GM03348 (cell line): ENCODE results near the gene PER2.
A peak's percentile ranks its signal among the peaks of the same experiment; 100 is the strongest.

Experiments
- DNase-seq: peaks from one replicate; pipeline ENCODE4 v3.0.0; 2012; ENCODE audit warnings: low spot score

Gene PER2

DNA sequence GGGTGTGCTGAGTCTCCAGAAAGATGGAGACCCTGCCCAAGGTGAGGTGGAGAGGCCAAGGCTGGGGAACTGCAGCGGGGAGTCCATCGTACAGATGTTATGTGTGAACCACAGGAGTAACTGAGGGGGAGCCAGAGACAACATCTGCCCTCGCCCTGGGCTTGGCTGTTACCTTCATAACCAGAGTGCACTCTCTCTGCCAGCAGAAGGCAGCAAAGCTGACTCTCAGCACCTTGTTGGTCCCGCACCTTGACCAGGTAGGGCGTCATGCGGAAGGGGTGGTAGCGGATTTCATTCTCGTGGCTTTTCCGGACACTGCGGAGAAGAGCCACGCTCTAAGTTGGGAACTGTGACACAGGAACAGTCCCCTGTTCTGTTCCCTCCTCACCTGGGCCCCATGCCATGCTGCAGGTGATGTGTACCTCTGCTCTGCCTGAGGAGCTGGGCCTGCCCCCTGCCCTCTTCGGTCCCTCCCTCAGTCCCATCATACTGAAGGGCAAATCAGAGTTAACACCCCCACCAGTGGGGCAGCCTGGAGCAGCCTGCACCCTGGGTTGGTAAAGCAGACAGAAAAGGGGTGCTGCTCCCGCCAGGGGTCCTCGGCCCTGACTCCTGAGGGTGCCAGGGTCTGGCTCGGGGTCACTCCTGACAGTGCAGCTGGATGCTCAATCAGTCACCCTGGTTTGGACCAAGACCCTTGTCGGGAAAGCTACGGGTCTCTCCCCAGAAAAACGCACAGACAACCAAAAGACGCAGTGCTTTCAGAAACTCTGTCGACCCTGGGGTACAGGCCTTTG, 20.3 kb downstream of the PER2 start:
- DNase-seq, result no peak

DNA sequence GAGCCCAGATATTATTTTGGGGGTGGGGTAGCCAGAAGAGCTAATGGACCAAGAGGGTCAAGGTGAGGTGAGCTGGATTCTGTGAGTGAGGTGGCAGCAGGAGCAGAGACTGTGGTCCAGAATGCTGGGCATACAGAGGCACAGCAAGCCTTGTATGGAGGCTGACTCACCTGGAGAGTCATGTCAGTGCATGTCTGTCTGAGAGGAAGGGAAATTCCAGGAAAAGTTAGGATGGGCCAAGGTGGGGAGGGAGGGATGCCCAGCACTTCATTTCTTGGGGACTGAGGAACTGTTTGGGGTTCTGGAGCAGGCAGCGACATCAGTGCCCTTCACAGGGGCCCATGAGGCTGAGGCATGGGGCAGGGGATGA, 21.1 kb downstream of the PER2 start:
- no peak for DNase-seq

DNA sequence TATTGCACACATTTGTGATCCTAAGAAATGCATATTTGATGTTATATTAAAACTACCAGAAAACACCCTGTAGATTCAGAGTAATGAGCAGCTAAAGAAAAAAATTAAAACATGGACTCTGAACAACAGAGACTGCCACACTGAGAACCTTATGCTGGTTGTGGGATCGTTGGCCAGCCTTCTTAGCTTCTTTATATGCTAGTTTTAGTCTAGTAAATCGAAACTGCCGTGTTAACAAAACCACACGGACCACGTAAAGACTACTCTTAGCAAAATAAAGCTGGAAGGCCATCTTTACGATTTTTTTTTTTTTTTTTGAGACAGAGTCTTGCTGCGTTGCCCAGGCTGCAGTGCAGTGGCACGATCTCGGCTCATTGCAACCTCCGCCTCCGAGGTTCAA, 22.8 kb downstream of the PER2 start:
- DNase-seq, result no peak

DNA sequence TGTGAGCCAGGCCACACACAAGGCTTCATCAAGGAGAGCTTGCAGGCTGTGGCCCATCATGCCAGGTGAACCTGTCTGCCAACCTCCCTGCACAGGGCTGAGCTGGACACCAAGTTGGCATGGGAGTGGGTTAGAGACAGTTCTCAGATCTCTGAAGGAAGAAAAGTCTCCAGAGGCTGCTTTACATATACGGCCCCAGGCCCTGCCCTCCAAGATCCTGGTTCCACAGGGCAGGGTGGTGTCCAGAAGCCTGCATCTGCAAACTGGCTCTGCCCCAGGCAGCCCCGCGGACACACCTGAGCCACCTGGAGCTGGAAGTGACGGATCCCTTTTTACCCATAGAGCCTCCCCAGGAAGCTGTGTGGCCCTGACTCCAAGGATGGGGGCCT, 24.3 kb downstream of the PER2 start:
- DNase-seq, result no peak

DNA sequence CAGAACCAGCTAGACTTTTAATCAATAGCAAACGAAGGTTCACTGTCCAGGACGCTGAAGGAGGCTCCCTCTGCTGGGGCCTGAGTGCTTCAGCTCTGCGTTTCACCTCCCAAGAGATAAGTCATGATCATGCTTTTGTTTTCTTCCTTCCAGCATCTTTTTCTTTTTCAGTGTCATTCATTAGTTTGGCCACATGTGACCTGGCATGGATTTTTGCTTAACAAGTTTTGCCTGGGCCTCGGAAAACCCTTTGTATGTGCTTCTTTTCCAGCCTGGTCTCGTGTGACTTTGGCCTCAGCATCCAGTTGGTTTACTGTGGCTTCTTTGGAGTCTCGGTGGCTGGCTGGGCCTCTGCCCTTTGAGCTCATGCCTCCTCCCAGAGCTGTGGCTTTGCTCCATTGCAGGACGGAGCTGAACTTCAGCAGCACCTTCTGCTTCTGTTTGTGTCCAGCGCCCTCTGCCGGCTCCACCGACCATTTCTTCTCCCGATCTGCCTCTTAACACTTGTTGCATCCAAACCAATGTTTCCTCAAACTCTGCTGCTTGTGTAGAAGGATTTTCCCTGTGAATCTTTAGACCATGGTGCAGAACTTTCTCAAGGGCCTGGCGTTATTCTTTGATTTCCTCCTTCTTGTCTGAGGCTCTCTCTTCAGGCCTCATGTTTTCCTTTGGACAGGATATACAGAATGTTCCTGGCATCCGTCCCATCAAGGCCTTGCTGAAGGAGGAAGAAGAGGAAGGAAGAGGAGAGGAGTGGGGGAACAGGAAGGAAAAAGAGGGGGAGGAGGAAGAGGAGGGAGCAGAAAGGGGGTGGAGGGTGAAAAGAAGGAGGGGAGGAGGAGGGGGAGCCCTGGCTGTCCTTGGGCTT, 25.0 kb downstream of the PER2 start:
- DNase-seq, result peak; percentile 95

DNA sequence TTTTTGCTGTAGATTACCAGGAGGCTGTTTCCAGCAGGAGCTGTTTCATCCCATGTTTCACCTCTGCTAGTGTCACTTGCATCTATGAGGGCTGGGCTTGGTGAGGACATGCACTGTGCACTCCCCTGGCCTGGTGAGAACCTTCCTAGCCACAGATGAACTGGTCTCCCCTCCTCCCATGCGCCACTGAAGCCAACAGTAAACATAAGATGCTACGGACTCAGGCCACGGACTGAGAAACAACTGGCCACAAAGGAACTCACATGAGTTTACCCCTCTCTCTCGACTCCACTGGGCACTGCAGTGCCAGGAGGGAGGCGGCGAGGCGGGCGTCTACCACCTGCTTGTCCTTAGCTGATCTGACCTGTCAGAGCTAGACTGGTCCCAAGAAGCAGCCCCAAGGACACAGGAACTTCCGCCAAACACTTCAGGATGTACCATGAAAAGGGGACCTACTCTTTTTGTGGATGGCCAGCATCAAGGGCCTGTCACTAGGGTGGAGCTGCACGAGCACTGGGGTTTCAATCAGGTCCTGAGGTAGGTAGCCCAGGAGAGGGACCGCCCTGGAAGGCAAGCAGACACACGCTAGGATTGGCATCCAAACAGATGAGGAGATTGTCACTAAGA, 25.8 kb downstream of the PER2 start:
- DNase-seq, result no peak

DNA sequence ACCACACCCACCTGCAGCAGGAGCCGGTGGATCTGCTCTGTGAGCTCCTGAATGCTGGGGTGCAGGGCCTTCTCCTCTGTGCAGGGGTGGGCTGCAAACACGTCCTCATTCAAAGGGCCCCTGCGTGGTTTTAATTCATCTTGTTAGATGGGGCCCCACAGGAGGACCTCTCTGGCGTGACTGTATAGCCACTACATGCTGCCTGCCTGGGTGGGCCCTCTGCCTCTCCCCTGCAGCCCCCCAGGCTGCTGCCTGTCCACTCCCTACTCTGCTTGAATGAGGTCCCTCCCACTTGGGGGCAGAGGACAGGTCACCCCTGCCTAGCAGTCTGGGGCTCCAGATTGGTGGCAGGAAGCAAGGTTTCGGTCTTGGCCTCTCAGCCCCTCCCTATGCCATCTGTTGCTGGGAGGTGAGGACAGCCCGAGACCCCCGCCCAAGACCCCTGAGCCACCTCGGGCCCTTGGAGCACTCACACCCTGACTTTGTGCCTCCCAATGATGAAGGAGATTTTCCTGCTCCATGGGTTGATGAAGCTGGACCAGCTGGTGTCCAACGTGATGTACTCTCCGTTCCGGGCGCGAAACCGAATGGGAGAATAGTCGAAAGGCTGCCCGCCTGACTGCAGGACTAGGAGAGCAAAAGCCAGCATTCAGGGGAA, 26.6 kb downstream of the PER2 start:
- DNase-seq, result no peak

DNA sequence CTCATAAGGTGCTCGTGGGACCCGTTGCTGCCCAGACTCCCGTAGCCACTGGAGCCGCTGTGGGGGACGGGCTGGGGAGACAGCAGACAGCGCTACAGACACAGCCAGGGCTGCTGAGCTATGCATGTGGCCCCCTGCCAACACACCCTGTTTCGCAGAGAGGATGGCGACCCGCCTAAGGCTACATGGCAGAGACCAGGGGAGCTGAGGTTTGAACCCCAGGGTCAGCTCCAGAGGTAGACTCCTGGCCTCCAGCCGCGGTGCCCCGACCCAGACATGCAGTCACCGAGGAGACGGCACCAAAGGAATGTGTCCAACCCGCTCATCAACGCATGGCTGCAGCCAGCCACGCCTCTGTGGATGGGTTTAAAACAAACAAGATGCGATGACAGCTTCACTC, 27.5 kb downstream of the PER2 start:
- DNase-seq, result no peak

DNA sequence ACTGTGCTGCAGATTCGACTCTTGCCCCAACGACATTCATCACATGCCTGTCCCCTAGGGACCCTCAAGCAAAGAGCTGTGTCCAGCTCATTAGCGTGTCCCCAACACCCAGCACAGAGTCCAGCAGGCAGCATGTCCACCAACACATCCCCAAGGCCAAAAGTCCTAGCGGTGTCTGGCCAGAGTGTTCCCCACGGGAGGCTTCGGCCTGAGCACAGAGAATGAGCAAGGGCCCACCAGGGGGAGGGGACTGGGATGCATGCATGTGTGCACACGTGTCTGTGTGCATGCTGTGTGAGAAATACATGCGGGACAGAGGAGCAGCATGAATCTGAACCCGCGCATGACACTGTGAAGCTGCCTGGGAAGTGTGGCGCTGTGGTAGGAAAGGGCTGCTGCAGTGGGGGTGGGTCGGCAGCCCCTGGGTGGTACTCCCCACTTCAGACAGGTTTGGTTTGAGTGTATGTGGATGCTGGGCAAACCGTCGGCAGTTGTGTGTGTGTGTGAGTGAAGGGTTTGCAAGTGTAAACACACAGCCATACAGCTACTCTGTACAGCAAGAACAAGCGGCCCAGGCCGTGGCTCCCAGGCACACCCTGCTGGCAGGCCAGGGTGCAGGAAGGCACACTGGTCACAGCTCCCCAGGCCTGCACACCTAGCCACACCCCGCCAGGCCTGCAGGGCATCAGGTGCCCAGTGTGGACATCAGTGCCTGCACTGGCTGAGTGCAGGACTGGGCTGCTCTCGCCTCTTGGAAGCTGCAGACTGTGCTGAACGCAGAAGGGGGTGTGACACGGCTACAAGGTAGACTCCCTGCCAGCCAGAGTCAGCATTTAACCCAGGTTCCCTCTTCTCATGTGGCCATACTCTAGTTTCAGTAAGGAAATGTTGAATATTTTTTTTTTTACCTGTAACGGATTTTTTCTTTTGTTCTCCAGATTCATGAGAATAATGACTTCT, 29.1 kb downstream of the PER2 start:
- no peak for DNase-seq

DNA sequence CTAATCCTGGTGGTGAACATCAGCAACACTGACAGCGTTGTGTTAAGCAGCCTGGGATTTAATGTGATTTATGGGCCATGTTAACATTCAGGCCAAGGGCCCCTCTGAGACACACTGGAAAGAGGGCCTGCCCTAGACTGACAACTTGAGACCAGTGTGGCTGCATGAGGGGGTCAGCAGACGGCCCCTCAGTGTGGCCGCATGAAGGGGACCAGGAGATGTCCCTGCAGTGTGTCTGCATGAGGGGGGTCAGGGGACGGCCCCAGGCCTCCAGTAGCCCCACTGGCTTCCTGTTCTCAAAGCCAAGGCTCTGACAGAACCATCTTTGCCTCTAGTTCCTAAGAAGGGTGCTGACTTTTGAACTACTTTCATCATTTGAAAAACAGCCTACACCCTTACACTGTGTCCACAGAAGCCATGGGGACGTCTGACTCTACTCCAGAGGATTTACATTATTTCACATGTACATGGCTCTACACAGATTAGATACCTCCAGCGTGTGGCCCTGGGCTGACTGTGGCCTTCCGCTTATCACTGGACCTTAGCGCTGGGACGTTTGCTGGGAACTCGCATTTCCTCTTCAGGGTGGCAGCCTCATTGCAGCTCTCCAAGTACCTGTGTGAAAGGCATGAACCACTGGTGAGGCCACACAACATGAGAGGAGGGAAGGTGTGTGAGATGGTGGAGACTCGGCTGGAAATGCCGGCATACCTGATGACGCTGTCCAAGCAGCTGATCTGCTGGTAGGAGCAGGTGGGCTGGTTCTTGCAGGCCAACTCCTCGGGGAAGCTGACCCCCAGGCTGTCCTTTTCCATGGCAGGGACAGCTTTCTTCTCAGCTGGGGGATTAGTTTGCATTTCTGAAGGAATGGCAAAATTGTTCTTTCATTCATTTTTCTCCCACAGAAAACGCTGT, 30.4 kb downstream of the PER2 start:
- DNase-seq, result no peak

DNA sequence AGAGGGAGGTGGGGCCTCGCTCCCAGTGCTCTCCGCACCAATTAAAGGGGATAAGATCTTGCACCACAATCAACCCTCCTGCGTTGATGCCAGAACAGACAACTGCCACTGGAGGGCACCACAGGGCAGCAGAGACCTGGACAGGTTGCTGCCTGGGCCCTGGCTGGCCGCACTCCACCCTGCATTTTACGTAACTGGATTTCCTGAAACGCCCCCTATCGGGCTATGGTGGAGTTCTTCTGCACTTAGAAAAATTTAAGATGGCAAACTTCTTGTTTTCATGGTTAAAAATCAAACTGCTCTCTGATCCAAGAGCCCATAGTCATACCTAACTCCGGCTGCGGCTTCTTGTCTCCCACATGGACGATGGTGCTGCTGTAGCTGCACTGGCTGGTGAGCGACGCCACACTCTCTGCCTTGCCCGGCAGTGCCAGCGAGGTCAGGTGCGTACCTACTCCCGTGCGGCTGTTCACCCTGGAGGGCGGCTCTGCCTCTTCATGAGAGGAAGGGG, 31.8 kb downstream of the PER2 start:
- DNase-seq, result peak; percentile 66

DNA sequence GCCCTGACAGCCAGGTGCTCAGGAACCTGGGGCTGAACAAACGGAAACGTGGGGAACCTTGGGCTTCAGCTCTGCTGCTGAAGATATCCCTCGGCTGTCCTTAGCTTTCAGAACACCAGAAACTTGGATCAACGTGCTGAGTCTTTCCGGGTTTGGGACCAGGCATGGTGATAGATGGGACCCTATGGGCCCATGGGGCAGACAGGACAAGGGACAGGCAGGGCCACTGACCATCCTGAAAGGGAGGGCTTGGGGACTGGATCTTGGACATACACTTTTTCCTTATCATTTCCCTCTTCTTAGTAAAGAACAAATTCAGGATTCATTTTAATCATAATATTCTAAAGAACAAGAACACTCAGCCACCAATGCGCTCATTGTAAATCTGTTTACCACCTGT, 32.3 kb downstream of the PER2 start:
- no peak for DNase-seq

DNA sequence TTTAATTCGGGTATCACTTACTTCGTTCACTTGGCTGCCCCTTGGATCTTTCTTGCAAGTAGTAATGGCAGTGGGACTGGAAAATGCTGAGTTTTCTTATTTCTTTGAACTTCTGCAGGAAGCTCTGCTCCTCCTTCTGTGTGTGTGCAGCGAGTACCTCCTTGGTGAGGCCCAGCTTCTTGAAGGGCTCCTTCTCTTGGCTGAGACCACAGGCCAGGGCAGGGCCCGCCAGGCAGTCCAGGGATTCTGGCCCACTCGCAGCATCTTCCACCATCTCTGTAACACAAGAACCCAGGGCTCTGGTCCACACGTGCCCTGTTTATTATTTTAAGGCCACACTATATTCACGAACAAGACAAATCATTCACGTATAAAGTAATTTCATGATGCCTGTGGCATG, 32.8 kb downstream of the PER2 start:
- DNase-seq, result no peak

DNA sequence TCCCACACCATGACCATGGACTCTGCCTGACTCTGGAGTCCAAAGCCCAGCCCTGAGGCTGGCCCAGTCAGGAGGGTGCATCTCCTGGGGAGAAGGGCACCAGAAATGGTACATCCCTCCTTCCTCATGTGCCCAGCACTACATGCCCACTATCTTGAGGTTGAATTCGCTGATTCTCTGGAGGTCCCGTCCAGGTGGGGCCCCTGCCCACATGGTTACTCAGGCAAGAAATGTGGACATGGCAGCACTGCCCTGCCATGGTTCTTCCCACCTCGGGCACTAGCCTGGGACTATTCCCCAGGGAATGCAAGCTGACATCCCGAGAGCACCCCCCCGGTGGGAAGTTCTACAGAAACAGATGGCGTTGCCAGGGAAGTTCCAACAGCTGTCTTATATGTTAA, 33.3 kb downstream of the PER2 start:
- DNase-seq, result no peak

DNA sequence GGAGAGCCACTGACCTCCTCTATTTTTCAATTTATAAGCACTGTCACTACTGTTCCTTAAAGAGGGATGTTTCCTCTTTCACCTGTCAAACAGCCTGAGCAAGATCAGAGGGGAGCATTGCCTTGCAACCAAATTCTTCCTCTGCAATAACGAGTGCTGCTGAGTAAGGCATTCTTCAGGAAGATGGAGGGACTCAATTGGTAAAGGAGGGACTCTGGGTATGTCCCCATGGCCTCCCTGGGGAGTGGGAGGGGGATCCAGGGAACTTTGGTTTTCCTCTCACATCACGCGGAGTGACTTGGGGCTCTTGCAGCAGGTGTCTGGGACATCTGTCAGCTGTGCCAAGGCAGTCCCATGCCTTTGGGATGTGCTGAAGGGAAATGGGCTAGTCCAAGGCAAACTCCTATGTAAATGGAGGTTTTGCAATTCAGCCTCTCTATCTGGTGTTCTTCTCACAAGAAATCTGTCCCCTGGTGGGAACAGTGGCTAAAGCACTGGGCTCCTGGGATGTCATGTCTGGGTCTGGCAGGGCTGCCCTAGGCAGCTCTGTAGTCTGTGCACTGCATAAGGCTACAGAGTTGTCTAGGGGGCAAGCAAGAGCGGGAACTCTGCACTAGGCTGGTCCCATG, 34.2 kb downstream of the PER2 start:
- DNase-seq, result no peak

DNA sequence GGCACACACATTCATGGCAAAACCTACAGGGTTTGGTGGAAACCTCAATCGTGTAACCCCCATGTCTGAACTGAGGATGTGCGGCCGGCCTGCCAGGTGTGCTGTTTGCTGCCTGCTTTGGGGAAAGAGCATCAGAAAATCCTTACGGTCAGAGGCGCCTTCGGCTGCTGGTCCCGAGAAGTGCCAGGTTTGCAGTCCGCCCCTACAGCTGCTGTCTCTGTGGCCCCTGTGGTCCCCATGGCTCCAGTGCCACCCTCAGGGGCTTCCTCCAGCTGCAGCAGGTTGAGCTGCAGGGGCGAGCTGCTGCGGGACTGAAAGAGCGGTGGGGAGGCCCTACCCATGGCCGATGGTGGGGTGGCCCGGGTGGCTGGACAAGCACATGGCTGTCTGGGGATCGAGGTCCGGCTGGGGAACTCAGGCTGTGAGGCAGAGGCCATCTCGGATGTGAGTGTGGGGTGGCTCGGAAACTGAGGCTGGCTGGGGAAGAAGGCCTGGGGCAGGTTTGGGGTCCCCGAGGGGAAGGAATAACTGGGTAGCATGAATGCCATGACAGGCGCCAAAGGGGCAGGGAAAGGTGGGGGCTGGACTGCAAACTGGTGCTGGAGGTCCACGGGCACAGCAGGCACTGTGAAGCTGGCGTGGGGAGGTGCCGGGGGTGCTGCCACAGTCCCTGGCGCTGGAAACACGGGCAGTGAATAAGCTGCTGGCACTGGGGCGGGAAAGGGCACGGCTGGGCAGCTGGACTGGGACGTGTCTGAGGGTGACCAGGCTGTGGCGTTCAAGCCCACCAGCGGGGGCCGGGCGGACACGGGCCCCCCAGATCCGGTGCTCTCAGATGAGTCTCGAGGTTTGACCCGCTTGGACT, 35.4 kb downstream of the PER2 start:
- DNase-seq, result no peak

DNA sequence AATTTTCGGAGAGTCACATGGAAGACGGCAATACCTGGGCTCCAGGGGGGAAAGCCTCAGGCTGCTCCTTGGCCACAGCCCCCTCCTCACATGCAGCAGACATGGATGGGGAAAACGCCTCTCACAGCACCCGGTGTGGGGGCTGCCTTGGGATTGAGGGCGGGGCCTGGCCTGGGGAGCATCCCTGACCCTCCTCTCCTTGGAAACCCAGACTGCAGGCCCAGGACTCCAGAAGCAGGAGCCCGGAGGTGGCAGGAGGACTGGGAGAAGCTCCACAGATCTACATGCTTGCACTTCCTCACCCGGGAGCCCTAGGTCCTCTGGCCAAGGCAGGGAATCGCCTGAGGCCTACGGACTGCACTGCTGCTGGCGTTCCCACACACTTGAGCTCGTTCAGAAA, 36.4 kb downstream of the PER2 start:
- no peak for DNase-seq

DNA sequence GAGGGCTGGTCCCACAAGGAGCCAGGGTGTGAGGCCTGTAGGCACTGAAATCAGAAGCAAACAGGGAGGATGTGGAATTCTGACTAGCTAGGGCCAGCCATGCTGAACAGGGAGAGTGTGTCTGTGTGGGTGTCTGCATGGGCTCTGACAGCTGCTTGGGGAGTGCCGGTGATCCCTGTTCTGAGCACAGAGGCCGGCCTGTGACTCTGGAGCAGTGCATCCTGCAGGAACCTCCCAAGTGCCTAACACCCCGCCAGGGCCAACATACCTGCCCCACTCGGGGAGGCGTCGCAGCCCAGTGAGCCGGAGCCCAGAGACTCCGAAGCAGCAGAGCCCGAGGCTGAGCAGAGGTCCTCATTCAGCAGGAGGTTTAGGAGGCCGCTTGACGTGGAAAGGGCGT, 37.1 kb downstream of the PER2 start:
- no peak for DNase-seq

DNA sequence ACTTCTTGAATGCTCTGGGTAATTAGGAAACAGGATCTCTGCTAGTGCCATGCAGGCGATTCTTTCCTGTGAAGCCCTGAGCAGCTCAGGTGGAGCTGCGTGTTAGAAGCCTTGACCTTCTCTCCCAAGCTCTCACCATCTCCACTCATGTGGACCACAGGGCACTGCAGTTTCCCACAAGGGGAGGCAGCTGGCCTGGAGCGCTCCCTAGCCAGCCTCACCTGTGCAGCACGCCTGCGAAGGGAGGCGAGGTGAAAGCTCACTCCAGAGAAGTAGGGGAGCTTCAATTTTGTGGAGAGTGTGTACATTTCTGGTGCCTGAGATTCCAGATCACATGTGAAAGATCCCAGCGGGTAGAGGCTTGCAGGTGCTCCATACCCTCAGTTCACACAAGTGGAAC, 37.5 kb downstream of the PER2 start:
- DNase-seq, result no peak
